Activated T-cell treated with anti-CD3 and anti-CD28 coated beads for 1 hour (primary cell): ENCODE data around the gene WWC2.
"Not testable (repeated sequence)": the region's sequence is repeated elsewhere in the genome, so short reads cannot be mapped to it uniquely, and the experiment has no call there.

ENCODE experiments used
- DNase-seq: peaks from one replicate; pipeline ENCODE4 v3.0.0-alpha.2; 2020; ENCODE audit warnings: low read depth

The WWC2 gene

GRCh38 chr4:183142571-183143550 lies 43.8 kb downstream of the WWC2 start:
- no peak for DNase-seq

GRCh38 chr4:183144787-183145186 lies 45.7 kb downstream of the WWC2 start:
- DNase-seq = no peak

- DNase-seq = no peak
These were observed 46.7 kb downstream of the WWC2 start for GRCh38 chr4:183145773-183146172.

GRCh38 chr4:183146478-183146877 lies 47.4 kb downstream of the WWC2 start:
- DNase-seq = no peak

GRCh38 chr4:183147196-183147595 lies 48.1 kb downstream of the WWC2 start:
- DNase-seq = no peak

GRCh38 chr4:183147983-183148382 lies 48.9 kb downstream of the WWC2 start:
- DNase-seq = no peak

GRCh38 chr4:183149616-183150539 lies 50.8 kb downstream of the WWC2 start:
- no peak for DNase-seq

GRCh38 chr4:183150664-183151063 lies 51.6 kb downstream of the WWC2 start:
- DNase-seq = not testable (repeated sequence)

- DNase-seq = not testable (repeated sequence)
These were observed 53.2 kb downstream of the WWC2 start for GRCh38 chr4:183152232-183152631.

- DNase-seq = no peak
These were observed 54.3 kb downstream of the WWC2 start for GRCh38 chr4:183153190-183153916.

GRCh38 chr4:183154701-183155391 lies 55.8 kb downstream of the WWC2 start:
- no peak for DNase-seq

- DNase-seq = no peak
These were observed 56.6 kb downstream of the WWC2 start for GRCh38 chr4:183155450-183156184.

- DNase-seq = no peak
These were observed 58.2 kb downstream of the WWC2 start for GRCh38 chr4:183157215-183157614.

GRCh38 chr4:183158062-183158461 lies 59.0 kb downstream of the WWC2 start:
- DNase-seq = no peak

- no peak for DNase-seq
These were observed 62.6 kb downstream of the WWC2 start for GRCh38 chr4:183161630-183162029.

- DNase-seq = no peak
These were observed 64.1 kb downstream of the WWC2 start for GRCh38 chr4:183163135-183163534.

- DNase-seq = no peak
These were observed 65.9 kb downstream of the WWC2 start for GRCh38 chr4:183164963-183165362.

GRCh38 chr4:183165376-183165775 lies 66.3 kb downstream of the WWC2 start:
- DNase-seq = no peak

GRCh38 chr4:183170894-183171293 lies 71.8 kb downstream of the WWC2 start:
- no peak for DNase-seq

GRCh38 chr4:183171484-183172267 lies 72.6 kb downstream of the WWC2 start:
- no peak for DNase-seq
